ENCODE results near the gene F10.
"Not testable (repeated sequence)": the region's sequence is repeated elsewhere in the genome, so short reads cannot be mapped to it uniquely, and the experiment has no call there.

The F10 gene

DNA sequence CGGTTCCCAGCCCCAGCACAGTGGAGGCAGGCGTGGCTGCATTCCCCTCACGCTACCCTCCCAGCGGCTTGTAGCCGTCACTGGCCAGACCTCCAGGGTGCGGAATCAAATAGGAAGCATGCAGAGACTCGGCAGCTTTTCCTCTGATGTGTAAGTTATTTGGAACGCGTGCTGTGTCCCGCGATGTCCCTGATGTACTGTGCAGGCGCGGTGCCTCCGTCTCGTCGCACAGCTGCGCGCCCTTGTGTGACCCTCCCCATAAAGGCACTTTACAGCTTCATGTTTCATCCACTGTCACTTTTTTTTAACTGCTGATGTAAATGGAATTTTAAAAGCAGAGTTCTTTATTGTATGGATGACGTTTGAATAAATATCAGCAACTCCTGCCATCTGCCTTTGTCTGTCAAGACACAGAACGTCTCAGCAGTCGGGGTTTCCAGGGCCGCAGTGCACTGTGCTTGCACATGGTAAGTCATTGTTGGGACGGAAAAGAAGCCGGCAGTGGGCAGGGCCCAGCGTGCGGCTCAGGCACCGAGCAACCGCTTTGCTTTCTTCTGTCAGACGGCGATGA, 24.4 kb upstream of the F10 start:
- FAIRE-seq (no peak), DNase-seq (ENCODE audit: low spot score) (no peak)

DNA sequence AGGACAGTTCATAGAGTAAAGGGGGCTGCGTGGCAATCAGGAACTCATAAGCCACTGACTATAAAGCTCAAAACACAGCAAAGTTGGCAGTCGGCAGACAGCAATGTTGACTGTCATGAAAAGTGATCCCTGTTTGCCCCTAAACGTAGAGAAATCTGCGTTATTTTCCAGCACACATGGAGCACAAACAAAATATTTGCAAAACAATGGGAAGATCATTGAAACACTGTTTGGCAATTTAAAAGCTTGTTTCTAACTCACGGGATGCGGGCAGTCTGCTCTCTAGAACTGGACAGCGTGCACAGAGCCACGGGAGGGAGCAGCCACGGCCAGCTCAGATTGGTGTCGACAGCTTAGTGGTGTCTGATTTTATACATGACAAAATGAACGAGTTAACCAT, 23.5 kb upstream of the F10 start:
- FAIRE-seq (no peak), DNase-seq (ENCODE audit: low spot score) (no peak)

DNA sequence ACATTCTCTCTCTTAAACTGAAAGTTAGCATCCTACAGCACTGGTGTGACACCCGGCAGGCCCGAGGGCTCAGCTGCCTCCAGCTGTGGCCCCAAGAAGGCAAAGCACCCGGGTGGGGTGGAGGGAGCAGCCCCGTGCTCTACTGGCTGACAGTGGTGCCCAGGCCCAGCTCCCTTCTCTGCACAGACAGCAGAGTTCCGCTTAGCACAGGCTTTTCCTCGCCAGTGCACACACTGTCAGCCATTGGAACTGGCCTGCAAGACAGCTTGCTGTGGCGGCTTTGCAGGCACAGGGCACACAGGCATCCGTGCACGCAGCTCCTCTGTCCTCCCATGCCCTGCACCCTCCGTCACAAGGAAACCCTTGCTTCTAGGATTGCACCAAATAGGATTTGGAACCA, 20.3 kb upstream of the F10 start:
- FAIRE-seq; DNase-seq (ENCODE audit: low spot score): not testable (repeated sequence)

DNA sequence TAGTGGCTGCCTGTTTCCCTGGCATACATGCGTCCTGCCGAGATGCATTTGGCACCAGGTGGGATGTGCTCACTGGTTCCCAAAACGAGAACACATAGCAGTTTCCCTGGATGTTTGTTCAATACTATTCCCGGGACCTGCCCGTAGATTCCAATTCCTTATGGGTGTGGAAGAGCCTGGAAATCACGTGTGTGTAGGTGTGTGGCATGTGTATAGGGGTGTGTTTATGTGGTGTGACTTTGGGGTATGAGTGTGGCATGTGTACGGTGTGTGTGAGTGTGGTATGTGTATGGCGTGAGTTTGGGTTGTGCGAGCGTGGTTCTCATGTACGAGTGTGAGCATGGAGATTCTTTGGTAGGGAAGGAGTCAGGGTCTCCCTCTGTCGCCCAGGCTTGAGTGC, 19.9 kb upstream of the F10 start:
- DNase-seq (ENCODE audit: low spot score), result no peak
- no peak for FAIRE-seq

DNA sequence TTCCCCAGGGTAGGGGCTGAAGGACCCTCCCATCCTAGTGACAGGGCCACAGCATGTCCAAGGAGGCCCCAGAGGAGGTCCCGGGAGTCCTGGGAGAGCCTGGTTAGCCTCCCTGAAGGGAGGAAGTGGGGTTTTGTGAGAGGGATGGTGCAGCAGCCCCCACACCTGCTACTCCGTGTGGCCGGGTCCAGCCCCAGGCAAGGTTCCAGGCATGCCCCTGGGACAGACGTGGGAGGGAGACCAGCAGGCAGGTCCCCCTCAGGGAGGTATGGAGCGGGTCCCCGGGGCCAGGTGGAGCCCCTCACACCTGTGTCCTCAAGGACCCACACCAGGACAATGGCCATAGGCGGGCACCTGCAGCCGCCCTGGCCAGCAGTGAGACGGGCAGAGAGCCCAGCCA, 19.0 kb upstream of the F10 start:
- DNase-seq (ENCODE audit: low spot score), result no peak
- FAIRE-seq, result no peak

DNA sequence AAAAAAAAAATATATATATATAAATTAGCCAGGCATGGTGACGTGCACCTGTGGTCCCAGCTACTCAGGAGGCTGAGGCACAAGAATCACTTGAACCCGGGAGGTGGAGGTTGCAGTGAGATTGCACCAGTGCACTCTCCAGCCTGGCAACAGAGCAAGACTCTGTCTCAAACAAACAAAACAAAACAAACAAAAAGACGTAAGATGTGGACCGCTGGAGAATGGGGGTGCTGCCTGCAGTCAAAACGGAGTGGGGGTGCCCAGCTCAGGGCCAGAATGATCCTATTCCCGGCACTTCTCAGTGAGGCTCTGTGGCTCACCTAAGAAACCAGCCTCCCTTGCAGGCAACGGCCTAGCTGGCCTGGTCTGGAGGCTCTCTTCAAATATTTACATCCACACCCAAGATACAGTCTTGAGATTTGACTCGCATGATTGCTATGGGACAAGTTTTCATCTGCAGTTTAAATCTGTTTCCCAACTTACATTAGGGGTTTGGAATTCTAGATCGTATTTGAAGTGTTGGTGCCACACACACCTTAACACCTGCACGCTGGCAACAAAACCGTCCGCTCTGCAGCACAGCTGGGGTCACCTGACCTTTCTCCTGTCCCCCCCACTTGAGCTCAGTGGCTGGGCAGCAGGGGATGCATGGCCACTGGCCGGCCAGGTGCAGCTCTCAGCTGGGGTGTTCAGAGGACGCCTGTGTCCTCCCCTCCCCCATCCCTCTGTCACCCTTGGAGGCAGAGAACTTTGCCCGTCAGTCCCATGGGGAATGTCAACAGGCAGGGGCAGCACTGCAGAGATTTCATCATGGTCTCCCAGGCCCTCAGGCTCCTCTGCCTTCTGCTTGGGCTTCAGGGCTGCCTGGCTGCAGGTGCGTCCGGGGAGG, 17.3 kb upstream of the F10 start, which contains the start of gene F7:
TSS of gene F7 (plus strand) at position 760 of the 889 bp plus-strand sequence. CDS start at position 811, 51 bp downstream.
- FAIRE-seq, result no peak

DNA sequence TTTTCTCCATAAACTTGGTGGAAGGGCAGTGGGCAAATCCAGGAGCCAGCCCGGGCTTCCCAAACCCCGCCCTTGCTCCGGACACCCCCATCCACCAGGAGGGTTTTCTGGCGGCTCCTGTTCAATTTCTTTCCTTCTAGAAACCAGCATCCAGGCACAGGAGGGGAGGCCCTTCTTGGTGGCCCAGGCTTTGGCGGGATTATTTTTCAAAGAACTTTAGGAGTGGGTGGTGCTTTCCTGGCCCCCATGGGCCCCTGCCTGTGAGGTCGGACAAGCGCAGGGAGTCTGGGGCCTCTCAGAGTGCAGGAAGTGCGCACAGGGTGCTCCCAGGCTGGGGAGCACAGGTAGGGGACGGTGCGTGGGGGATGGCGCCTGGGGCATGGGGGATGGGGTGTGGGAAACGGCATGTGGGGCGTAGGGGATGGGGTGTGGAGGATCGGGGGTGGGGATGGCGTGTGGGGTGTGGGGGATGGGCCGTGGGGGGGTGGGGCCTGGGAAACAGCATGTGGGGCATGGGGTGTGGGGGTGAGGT, 16.6 kb upstream of the F10 start:
- no peak for FAIRE-seq
- no peak for DNase-seq (ENCODE audit: low spot score)

More for the DNA sequence above, 17.3 kb upstream of the F10 start, which contains the start of gene F7:
- DNase-seq (ENCODE audit: low spot score), result no peak

DNA sequence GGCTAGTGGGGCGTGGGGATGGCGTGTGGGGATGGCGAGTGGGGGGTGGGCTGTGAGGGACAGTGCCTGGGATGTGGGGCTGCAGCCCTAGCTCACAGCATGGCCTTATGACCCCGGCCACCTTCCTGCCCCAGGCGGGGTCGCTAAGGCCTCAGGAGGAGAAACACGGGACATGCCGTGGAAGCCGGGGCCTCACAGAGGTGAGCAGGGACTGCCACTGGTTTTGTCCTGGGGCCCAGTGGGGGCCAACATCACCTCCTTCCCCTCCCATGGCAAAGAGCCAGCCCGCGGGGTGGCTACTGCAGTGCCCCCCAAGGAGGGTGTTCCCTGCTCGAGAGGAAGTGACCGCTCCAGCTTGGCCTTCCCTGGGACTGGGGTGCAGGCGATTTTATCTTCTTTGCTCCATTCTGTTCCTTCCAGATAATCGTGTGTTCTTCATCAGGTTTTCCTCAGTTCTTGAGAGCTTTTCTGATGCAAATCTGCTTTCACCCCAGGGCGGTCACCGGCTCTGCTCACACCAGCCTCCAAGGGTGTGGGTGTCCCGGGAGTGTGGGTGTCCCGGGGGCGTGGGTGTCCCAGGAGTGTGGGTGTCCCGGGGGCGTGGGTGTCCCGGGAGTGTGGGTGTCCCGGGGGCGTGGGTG, 15.8 kb upstream of the F10 start:
- DNase-seq (ENCODE audit: low spot score), result no peak
- no peak for FAIRE-seq

DNA sequence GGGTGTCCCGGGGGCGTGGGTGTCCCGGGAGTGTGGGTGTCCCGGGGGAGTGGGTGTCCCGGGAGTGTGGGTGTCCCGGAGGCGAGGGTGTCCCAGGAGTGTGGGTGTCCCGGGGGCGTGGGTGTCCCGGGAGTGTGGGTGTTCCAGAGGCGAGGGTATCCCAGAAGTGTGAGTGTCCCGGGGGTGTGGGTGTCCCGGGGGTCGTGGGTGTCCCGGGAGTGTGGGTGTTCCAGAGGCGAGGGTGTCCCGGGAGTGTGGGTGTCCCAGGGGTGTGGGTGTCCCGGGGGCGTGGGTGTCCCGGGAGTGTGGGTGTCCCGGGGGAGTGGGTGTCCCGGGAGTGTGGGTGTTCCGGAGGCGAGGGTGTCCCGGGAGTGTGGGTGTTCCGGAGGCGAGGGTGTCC, 14.1 kb upstream of the F10 start:
- not testable (repeated sequence) for DNase-seq (ENCODE audit: low spot score); FAIRE-seq

DNA sequence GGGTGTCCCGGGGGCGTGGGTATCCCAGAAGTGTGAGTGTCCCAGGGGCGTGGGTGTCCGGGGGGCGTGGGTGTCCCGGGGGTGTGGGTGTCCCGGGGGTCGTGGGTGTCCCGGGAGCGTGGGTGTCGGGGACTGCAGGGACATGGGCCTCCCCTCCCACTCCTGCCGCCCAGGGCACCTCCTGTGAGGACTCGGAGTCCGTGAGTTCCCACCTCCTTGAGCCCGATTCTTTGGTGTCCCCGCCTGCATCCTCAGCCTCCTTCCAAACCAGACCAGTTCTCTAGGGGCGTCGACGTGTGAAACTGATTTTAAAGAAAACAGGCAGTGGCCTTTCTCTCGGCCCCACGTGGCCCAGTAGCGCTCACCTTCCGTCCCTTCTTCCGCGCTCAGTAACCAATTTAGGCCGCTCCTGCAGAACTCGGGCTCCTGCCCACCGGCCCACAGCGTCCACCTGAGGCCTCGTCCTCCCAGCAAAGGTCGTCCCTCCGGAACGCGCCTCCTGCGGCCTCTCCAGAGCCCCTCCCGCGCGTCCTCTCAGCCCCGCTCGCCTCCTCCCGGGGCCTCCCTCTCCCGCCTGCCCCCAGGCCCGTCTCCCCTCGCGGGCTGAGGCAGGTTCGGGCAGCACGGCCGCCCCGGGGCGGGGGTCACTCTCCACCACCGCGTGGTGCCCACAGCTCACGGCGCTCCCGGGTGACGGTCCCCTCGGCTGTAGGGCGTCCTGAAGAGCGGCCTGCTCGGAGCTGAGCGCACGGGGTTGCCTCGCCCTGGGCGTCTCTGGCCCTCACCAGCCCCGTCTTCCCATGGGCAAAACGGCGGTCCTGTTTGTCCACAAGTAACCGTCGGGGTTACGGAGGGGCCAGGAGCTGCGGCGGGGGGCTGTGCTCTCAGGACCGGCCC, 13.2 kb upstream of the F10 start:
- DNase-seq (ENCODE audit: low spot score) (no peak), FAIRE-seq (no peak)

DNA sequence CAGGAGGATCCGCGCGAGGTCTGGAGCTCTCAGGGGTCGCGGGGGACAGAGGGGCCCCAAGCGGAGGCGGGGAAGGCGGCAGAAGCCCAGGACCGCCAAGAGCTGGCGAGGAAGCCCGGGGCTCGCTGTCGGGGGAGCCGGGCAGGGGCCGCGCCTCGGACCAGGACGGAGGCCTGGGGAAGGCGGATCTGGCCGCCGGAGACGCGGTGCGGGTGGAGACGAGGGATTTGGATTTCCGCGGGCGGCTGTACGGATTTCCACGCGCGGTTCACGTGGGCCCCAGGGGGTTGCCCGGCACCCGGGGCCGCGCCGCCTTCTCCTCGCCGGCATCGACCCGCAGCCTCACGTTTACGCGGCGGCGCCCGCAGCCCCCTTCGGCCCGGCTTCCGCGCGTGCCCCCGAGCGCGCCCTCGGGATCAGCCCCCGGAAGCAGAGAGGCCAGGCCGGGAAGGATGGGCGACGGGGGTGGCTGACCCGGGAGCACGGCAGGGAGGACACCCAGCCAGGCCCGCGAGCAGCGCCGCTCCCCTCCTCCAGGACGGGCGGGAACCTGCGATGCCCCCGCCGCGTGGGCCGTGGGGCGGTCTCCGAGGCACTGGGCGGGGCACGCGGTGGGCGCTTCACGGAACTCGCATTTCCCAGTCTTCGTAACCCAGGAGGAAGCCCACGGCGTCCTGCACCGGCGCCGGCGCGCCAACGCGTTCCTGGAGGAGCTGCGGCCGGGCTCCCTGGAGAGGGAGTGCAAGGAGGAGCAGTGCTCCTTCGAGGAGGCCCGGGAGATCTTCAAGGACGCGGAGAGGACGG, 12.3 kb upstream of the F10 start:
- FAIRE-seq (no peak), DNase-seq (ENCODE audit: low spot score) (no peak)

DNA sequence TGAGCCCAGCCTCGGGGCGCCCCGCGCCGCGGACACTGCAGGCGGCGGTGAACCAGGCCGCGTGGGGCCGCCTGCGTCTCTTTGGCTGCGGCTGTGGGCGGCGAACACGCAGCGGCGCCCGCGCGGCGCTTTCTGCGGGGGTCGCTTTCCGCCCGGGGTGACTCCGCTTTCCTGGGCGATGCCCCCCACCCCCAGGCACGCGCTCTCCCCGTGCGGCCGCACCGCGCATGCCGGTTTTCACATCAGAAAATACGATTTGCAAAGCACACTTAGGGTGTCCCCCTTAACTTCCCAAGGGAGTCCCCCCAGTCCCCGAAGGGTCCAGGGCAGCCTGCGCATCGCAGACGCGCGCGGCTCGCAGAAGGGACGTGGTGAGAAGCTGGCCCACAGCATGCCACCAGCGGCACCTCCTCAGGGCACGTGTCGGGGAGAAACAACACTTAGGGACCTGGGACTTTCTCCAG, 11.7 kb upstream of the F10 start:
- DNase-seq (ENCODE audit: low spot score) (no peak), FAIRE-seq (no peak)

DNA sequence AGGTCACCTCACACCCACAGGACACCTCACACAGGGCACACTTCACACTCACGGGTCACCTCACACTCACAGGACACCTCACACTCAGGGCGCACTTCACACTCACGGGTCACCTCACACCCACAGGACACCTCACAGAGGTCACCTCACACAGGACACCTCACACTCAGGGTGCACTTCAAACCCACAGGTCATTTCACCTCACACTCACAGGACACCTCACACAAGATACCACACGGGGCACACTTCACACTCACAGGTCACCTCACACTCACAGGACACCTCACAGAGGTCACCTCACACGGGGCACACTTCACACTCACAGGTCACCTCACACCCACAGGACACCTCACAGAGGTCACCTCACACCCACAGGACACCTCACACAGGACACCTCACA, 10.8 kb upstream of the F10 start:
- not testable (repeated sequence) for FAIRE-seq

DNA sequence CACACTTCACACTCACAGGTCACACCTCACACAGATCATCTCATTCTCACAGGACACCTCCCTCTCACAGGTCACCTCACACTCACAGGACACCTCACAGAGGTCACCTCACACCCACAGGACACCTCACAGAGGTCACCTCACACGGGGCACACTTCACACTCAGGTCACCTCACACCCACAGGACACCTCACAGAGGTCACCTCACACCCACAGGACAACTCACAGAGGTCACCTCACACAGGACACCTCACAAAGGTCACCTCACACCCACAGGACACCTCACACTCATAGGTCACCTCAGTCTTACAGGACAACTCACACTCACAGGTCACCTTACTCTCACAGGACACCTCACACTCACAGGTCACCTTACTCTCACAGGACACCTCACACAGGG, 10.1 kb upstream of the F10 start:
- FAIRE-seq; DNase-seq (ENCODE audit: low spot score): not testable (repeated sequence)

More for the DNA sequence above, 10.8 kb upstream of the F10 start:
- DNase-seq (ENCODE audit: low spot score), result not testable (repeated sequence)

DNA sequence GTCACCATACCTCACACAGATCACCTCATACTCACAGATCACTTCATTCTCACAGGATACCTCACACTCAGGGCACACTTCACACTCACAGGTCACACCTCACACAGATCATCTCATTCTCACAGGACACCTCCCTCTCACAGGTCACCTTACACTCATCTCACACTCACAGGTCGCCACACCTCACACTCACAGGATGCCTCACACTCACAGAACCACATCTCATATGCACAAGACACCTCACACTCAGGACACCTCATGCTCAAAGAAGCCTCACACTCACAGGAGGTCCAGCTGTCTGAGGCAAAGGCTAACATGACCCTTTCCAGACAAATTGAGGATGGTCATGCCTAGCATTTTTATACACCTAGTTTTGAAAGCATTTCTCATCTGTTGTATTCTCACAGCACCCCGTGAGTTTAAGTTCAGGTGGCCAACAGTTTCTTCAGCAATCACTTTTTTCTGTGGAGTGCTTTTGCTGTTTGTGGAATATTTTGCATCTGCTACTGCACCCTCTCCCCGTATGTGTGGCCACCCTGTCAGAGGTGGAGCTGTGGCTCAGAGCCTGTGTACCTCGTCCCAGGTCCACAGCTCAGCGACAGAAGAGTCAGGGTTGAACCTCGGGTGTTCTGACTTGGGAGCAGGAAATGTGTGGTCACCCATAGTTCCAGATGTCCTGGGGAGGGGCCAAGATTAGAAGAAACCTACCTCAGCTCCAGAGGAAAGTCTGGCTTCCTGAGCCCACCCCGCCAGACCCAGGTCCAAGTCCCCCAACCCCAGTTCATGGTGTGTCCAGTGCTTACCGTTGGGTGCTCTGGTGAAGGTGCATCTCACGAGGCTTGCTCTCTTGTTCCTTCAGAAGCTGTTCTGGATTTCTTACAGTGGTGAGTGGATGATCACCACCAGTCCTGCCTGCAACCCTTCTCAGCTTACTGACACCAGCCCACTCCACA, 9.4 kb upstream of the F10 start:
- no peak for FAIRE-seq

DNA sequence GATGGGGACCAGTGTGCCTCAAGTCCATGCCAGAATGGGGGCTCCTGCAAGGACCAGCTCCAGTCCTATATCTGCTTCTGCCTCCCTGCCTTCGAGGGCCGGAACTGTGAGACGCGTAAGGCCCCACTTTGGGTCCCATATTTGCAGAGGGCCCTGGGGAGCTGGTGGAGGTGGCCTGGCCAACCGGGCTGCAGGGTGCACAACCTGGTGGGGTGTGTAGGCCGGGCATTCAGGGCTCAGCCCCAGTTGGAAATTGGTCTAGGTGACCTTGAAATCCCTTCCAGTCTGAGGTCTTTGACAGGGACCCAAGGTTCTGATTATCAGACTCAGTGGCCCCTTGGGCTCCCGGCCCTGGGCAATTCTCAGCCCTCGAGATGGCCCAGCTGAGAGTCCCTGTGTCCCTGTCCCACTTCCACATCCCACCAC, 8.7 kb upstream of the F10 start:
- FAIRE-seq (no peak), DNase-seq (ENCODE audit: low spot score) (no peak)

More for the DNA sequence above, 9.4 kb upstream of the F10 start:
- no peak for DNase-seq (ENCODE audit: low spot score)

DNA sequence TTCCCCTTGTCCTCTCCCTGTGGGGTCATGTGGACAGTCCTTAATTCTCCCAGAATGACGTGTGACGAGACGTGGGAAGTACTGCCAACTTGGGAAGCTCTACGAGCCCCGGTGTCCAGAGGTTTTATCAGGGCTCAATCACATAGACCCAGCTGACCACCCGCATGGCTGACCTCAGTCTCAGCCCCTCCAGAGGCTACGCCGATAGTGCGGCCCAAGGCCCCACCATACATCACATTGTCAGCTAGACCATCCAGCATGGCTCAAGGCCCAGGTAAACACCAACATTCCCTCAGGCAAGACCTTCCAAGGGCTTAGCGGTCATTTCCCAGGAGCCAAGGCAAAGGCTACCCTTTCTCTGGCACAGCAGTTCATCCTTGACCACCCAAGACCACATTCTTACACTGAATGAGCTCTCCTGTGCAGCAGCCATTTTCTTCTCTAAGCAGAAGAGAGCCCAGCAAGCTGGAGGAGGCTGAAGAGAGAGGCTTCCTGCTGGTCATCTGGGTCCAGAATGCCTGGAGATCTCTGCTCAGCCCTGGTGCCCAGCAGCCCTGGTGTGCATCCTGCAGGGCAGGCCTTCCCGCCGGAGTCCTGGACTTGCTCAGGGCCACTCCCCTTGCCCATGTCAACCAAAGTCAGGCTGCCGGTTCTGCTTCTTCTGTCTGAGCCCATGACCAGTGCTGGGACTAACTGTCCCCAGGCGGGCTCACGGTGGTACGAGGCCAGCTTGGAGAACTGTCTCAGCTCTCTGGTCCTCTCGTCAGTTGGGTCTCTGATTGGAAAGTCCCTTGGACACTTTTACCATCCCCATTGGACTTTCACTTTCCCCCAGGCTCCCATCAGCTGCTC, 7.9 kb upstream of the F10 start:
- DNase-seq (ENCODE audit: low spot score) (no peak), FAIRE-seq (no peak)
